ENCODE results near the gene EIF2AK2.
A peak's percentile ranks its signal among the peaks of the same experiment; 100 is the strongest.

The EIF2AK2 gene

GRCh38 chr2:37109523-37109922 lies 47.3 kb downstream of the EIF2AK2 start:
- no peak for DNase-seq (ENCODE audit: insufficient read length, low spot score)
- TF ChIP-seq PAX5 (IDR thresholded peaks at IDR 0.05; ENCODE audit: insufficient read depth, low read length, severe bottlenecking): no peak
- no peak for TF ChIP-seq POLR2AphosphoS5 (IDR thresholded peaks at IDR 0.05; ENCODE audit: low read depth, low read length)
- no peak for FAIRE-seq

- no peak for FAIRE-seq
- no peak for TF ChIP-seq POLR2AphosphoS5 (IDR thresholded peaks at IDR 0.05; ENCODE audit: low read depth, low read length)
- no peak for TF ChIP-seq PAX5 (IDR thresholded peaks at IDR 0.05; ENCODE audit: insufficient read depth, low read length, severe bottlenecking)
- TF ChIP-seq POLR2A (IDR thresholded peaks at IDR 0.05; ENCODE audit: low read depth, low read length): no peak
- TF ChIP-seq POU2F2 (IDR thresholded peaks at IDR 0.05; ENCODE audit: low read depth, low read length): no peak
- TF ChIP-seq SPI1 (IDR thresholded peaks at IDR 0.05; ENCODE audit: low read depth, low read length): no peak
- TF ChIP-seq TAF1 (IDR thresholded peaks at IDR 0.05; ENCODE audit: low read depth, low read length): no peak
- no peak for DNase-seq (ENCODE audit: insufficient read length, low spot score)
Observed at GRCh38 chr2:37105150-37105549, 51.6 kb downstream of the EIF2AK2 start.

DNA sequence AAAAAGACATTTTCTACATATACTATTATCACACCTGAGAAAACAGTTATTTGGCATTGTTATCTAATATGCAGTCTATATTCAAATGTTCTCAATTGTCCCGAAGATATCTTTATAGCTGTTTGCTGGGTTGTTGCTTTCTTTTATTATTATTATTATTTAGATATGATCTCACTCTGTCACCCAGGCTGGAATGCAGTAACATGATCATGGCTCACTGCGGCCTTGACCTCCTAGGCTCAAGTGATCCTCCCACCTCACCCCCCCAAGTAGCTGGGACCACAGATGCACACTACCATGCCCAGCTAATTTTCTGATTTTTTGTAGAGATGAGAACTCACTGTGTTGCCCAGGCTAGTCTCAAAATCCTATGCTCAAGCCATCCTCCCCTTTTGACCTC lies 52.6 kb downstream of the EIF2AK2 start:
- FAIRE-seq (no peak), DNase-seq (ENCODE audit: insufficient read length, low spot score) (no peak)
- no peak for TF ChIP-seq POLR2AphosphoS5 (IDR thresholded peaks at IDR 0.05; ENCODE audit: low read depth, low read length)

- no peak for TF ChIP-seq POLR2A (IDR thresholded peaks at IDR 0.05; ENCODE audit: low read depth, low read length)
- TF ChIP-seq POU2F2 (IDR thresholded peaks at IDR 0.05; ENCODE audit: low read depth, low read length): no peak
- TF ChIP-seq SPI1 (IDR thresholded peaks at IDR 0.05; ENCODE audit: low read depth, low read length): no peak
- FAIRE-seq (no peak), DNase-seq (ENCODE audit: insufficient read length, low spot score) (no peak)
Observed at GRCh38 chr2:37102588-37102987, 54.2 kb downstream of the EIF2AK2 start.

- DNase-seq (ENCODE audit: insufficient read length, low spot score) (no peak), FAIRE-seq (no peak)
- no peak for TF ChIP-seq SPI1 (IDR thresholded peaks at IDR 0.05; ENCODE audit: low read depth, low read length)
- TF ChIP-seq POLR2AphosphoS5 (IDR thresholded peaks at IDR 0.05; ENCODE audit: low read depth, low read length): no peak
- TF ChIP-seq POU2F2 (IDR thresholded peaks at IDR 0.05; ENCODE audit: low read depth, low read length): no peak
- no peak for TF ChIP-seq PAX5 (IDR thresholded peaks at IDR 0.05; ENCODE audit: insufficient read depth, low read length, severe bottlenecking)
- no peak for TF ChIP-seq TAF1 (IDR thresholded peaks at IDR 0.05; ENCODE audit: low read depth, low read length)
Observed at GRCh38 chr2:37100054-37100453, 56.7 kb downstream of the EIF2AK2 start.

- FAIRE-seq: no peak
- TF ChIP-seq POLR2AphosphoS5 (IDR thresholded peaks at IDR 0.05; ENCODE audit: low read depth, low read length) (no peak), PAX5 (IDR thresholded peaks at IDR 0.05; ENCODE audit: insufficient read depth, low read length, severe bottlenecking) (no peak), POU2F2 (IDR thresholded peaks at IDR 0.05; ENCODE audit: low read depth, low read length) (no peak), POLR2A (IDR thresholded peaks at IDR 0.05; ENCODE audit: low read depth, low read length) (no peak), SPI1 (IDR thresholded peaks at IDR 0.05; ENCODE audit: low read depth, low read length) (no peak), TAF1 (IDR thresholded peaks at IDR 0.05; ENCODE audit: low read depth, low read length) (no peak)
- no peak for DNase-seq (ENCODE audit: insufficient read length, low spot score)
Observed at GRCh38 chr2:37098416-37099118, 58.2 kb downstream of the EIF2AK2 start.

DNA sequence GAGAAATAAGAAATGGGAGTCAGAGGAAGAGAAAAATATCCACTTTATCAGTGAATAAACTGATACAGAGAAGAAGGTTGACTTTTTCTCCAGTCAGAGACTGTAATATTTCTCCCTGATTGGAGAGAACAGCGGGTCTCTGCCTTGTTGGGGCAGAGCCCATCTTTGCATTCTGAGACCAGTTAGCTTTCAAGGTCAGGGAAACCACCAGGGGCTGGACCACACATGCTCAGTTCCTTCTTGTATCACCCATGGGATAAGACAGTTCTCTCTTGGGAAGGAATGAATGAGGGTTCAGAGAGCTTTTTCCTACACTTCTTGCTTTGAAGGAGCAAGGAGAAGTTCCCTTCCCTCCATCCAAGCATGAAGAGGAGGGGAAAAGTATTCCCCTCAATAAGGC lies 60.2 kb downstream of the EIF2AK2 start:
- TF ChIP-seq SPI1 (IDR thresholded peaks at IDR 0.05; ENCODE audit: low read depth, low read length) (0 out of 2 replicates have a peak, but pooled peaks have one; percentile 26), TAF1 (IDR thresholded peaks at IDR 0.05; ENCODE audit: low read depth, low read length) (no peak)
- FAIRE-seq (peak; percentile 40), DNase-seq (ENCODE audit: insufficient read length, low spot score) (no peak)

- FAIRE-seq: peak; percentile 48
- no peak for DNase-seq (ENCODE audit: insufficient read length, low spot score)
- TF ChIP-seq SPI1 (IDR thresholded peaks at IDR 0.05; ENCODE audit: low read depth, low read length): peak; percentile 71
- TF ChIP-seq POLR2A (IDR thresholded peaks at IDR 0.05; ENCODE audit: low read depth, low read length): no peak
- TF ChIP-seq TAF1 (IDR thresholded peaks at IDR 0.05; ENCODE audit: low read depth, low read length): no peak
Observed at GRCh38 chr2:37091873-37092272, 64.9 kb downstream of the EIF2AK2 start.

- FAIRE-seq (peak; percentile 94), DNase-seq (ENCODE audit: insufficient read length, low spot score) (peak; percentile 9)
- TF ChIP-seq PAX5 (IDR thresholded peaks at IDR 0.05; ENCODE audit: insufficient read depth, low read length, severe bottlenecking): no peak
- TF ChIP-seq TAF1 (IDR thresholded peaks at IDR 0.05; ENCODE audit: low read depth, low read length): no peak
- TF ChIP-seq POLR2AphosphoS5 (IDR thresholded peaks at IDR 0.05; ENCODE audit: low read depth, low read length): peak; percentile 53; the same call in 1 of the 2 replicates
- TF ChIP-seq POLR2A (IDR thresholded peaks at IDR 0.05; ENCODE audit: low read depth, low read length): peak; percentile 41; the same call in 1 of the 2 replicates
- TF ChIP-seq POU2F2 (IDR thresholded peaks at IDR 0.05; ENCODE audit: low read depth, low read length): no peak
- peak; percentile 99 for TF ChIP-seq SPI1 (IDR thresholded peaks at IDR 0.05; ENCODE audit: low read depth, low read length)
Observed at GRCh38 chr2:37090019-37090477, 66.7 kb downstream of the EIF2AK2 start.

- no peak for TF ChIP-seq SPI1 (IDR thresholded peaks at IDR 0.05; ENCODE audit: low read depth, low read length)
- no peak for TF ChIP-seq PAX5 (IDR thresholded peaks at IDR 0.05; ENCODE audit: insufficient read depth, low read length, severe bottlenecking)
- TF ChIP-seq POLR2A (IDR thresholded peaks at IDR 0.05; ENCODE audit: low read depth, low read length): no peak
- no peak for TF ChIP-seq POLR2AphosphoS5 (IDR thresholded peaks at IDR 0.05; ENCODE audit: low read depth, low read length)
- TF ChIP-seq POU2F2 (IDR thresholded peaks at IDR 0.05; ENCODE audit: low read depth, low read length): no peak
- TF ChIP-seq TAF1 (IDR thresholded peaks at IDR 0.05; ENCODE audit: low read depth, low read length): no peak
- no peak for FAIRE-seq
- no peak for DNase-seq (ENCODE audit: insufficient read length, low spot score)
Observed at GRCh38 chr2:37085731-37086147, 71.0 kb downstream of the EIF2AK2 start.

- DNase-seq (ENCODE audit: insufficient read length, low spot score): no peak
- no peak for FAIRE-seq
- TF ChIP-seq SPI1 (IDR thresholded peaks at IDR 0.05; ENCODE audit: low read depth, low read length) (no peak), POLR2A (IDR thresholded peaks at IDR 0.05; ENCODE audit: low read depth, low read length) (no peak), POU2F2 (IDR thresholded peaks at IDR 0.05; ENCODE audit: low read depth, low read length) (no peak), TAF1 (IDR thresholded peaks at IDR 0.05; ENCODE audit: low read depth, low read length) (no peak), PAX5 (IDR thresholded peaks at IDR 0.05; ENCODE audit: insufficient read depth, low read length, severe bottlenecking) (no peak), POLR2AphosphoS5 (IDR thresholded peaks at IDR 0.05; ENCODE audit: low read depth, low read length) (no peak)
Observed at GRCh38 chr2:37084797-37085196, 72.0 kb downstream of the EIF2AK2 start.
